Measurements from ENCODE around the gene POU2AF1. TPM values are rescaled to one million over a fixed set of nuclear protein-coding genes. Genes with fewer than 3 reads are reported as not detected.

POU2AF1 gene
- total RNA-seq, 1 experiment from 2014 or later = 0.22 TPM

GRCh38 chr11:111388420-111388819 is 9.3 kb upstream of the POU2AF1 start:
- H3K36me3 Mint-ChIP-seq = no peaks in the 10 kb centered on the region
- DNase-seq (ENCODE audit: low spot score) (no peak), ATAC-seq (no peak)
- no peaks in the 10 kb centered on the region for H3K27me3 Mint-ChIP-seq (ENCODE audit: low read depth)
- H3K4me1 Mint-ChIP-seq = no peaks in the 10 kb centered on the region
- no peak overlapping the region for H3K27ac Mint-ChIP-seq
- no peaks in the 10 kb centered on the region for H3K9me3 Mint-ChIP-seq
- TF ChIP-seq, protein P1, sequence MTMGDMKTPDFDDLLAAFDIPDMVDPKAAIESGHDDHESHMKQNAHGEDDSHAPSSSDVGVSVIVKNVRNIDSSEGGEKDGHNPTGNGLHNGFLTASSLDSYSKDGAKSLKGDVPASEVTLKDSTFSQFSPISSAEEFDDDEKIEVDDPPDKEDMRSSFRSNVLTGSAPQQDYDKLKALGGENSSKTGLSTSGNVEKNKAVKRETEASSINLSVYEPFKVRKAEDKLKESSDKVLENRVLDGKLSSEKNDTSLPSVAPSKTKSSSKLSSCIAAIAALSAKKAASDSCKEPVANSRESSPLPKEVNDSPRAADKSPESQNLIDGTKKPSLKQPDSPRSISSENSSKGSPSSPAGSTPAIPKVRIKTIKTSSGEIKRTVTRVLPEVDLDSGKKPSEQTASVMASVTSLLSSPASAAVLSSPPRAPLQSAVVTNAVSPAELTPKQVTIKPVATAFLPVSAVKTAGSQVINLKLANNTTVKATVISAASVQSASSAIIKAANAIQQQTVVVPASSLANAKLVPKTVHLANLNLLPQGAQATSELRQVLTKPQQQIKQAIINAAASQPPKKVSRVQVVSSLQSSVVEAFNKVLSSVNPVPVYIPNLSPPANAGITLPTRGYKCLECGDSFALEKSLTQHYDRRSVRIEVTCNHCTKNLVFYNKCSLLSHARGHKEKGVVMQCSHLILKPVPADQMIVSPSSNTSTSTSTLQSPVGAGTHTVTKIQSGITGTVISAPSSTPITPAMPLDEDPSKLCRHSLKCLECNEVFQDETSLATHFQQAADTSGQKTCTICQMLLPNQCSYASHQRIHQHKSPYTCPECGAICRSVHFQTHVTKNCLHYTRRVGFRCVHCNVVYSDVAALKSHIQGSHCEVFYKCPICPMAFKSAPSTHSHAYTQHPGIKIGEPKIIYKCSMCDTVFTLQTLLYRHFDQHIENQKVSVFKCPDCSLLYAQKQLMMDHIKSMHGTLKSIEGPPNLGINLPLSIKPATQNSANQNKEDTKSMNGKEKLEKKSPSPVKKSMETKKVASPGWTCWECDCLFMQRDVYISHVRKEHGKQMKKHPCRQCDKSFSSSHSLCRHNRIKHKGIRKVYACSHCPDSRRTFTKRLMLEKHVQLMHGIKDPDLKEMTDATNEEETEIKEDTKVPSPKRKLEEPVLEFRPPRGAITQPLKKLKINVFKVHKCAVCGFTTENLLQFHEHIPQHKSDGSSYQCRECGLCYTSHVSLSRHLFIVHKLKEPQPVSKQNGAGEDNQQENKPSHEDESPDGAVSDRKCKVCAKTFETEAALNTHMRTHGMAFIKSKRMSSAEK (CRISPR knock-in tag; IDR thresholded peaks at IDR 0.05; ENCODE audit: borderline replicate concordance) = no peak
- TF ChIP-seq ERG (CRISPR knock-in tag; IDR thresholded peaks at IDR 0.05) (no peak), MYBL2 (CRISPR knock-in tag; IDR thresholded peaks at IDR 0.05) (no peak)
- no peak overlapping the region for H3K4me3 Mint-ChIP-seq
- ChIA-PET POLR2A (no interaction called here), CTCF (no interaction called here)

- DNase-seq (ENCODE audit: low spot score) = no peak
- ChIA-PET POLR2A (no interaction called here), CTCF (no interaction called here)
- Mint-ChIP-seq H3K4me1 (no peaks in the 10 kb centered on the region), H3K27ac (no peak overlapping the region), H3K9me3 (no peaks in the 10 kb centered on the region), H3K4me3 (no peak overlapping the region), H3K36me3 (no peaks in the 10 kb centered on the region), H3K27me3 (ENCODE audit: low read depth) (no peaks in the 10 kb centered on the region)
- TF ChIP-seq SP1 (CRISPR knock-in tag; conservative IDR thresholded peaks at IDR 0.05) (no peak), E2F1 (CRISPR knock-in tag; IDR thresholded peaks at IDR 0.05) (no peak), GTF2I (CRISPR knock-in tag; conservative IDR thresholded peaks at IDR 0.05) (no peak), FOXJ3 (CRISPR knock-in tag; IDR thresholded peaks at IDR 0.05; ENCODE audit: borderline replicate concordance) (no peak), ZNF232 (CRISPR knock-in tag; IDR thresholded peaks at IDR 0.05) (no peak), KAT7 (CRISPR knock-in tag; IDR thresholded peaks at IDR 0.05; ENCODE audit: borderline replicate concordance) (no peak), JUN (CRISPR knock-in tag; IDR thresholded peaks at IDR 0.05) (no peak), EMX1 (CRISPR knock-in tag; IDR thresholded peaks at IDR 0.05) (no peak), JAZF1 (CRISPR knock-in tag; IDR thresholded peaks at IDR 0.05) (no peak), NR3C1 (CRISPR knock-in tag; conservative IDR thresholded peaks at IDR 0.05; ENCODE audit: low read depth) (no peak), ZNF671 (CRISPR knock-in tag; IDR thresholded peaks at IDR 0.05) (no peak)
- ATAC-seq = no peak
These were observed 8.3 kb upstream of the POU2AF1 start for GRCh38 chr11:111387363-111387762.

- ATAC-seq (no peak), DNase-seq (ENCODE audit: low spot score) (no peak)
- Mint-ChIP-seq H3K27ac (no peak overlapping the region), H3K9me3 (no peaks in the 10 kb centered on the region), H3K4me1 (no peaks in the 10 kb centered on the region), H3K27me3 (ENCODE audit: low read depth) (no peaks in the 10 kb centered on the region), H3K4me3 (no peak overlapping the region), H3K36me3 (no peaks in the 10 kb centered on the region)
- ChIA-PET CTCF (no interaction called here), POLR2A (no interaction called here)
- TF ChIP-seq ZNF138 (CRISPR knock-in tag; conservative IDR thresholded peaks at IDR 0.05) = no peak
- TF ChIP-seq, protein P2, sequence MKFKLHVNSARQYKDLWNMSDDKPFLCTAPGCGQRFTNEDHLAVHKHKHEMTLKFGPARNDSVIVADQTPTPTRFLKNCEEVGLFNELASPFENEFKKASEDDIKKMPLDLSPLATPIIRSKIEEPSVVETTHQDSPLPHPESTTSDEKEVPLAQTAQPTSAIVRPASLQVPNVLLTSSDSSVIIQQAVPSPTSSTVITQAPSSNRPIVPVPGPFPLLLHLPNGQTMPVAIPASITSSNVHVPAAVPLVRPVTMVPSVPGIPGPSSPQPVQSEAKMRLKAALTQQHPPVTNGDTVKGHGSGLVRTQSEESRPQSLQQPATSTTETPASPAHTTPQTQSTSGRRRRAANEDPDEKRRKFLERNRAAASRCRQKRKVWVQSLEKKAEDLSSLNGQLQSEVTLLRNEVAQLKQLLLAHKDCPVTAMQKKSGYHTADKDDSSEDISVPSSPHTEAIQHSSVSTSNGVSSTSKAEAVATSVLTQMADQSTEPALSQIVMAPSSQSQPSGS (CRISPR knock-in tag; IDR thresholded peaks at IDR 0.05; ENCODE audit: borderline replicate concordance, low read depth) = no peak
- no peak for TF ChIP-seq FOXK1 (CRISPR knock-in tag; IDR thresholded peaks at IDR 0.05)
- no peak for TF ChIP-seq JAZF1 (CRISPR knock-in tag; IDR thresholded peaks at IDR 0.05)
- TF ChIP-seq EMX1 (CRISPR knock-in tag; IDR thresholded peaks at IDR 0.05) = no peak
- no peak for TF ChIP-seq TEAD1 (CRISPR knock-in tag; IDR thresholded peaks at IDR 0.05)
- no peak for TF ChIP-seq ZBTB21 (CRISPR knock-in tag; IDR thresholded peaks at IDR 0.05; ENCODE audit: borderline replicate concordance)
- TF ChIP-seq, protein P3, sequence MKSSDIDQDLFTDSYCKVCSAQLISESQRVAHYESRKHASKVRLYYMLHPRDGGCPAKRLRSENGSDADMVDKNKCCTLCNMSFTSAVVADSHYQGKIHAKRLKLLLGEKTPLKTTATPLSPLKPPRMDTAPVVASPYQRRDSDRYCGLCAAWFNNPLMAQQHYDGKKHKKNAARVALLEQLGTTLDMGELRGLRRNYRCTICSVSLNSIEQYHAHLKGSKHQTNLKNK (CRISPR knock-in tag; IDR thresholded peaks at IDR 0.05) = no peak
- TF ChIP-seq, protein P4, sequence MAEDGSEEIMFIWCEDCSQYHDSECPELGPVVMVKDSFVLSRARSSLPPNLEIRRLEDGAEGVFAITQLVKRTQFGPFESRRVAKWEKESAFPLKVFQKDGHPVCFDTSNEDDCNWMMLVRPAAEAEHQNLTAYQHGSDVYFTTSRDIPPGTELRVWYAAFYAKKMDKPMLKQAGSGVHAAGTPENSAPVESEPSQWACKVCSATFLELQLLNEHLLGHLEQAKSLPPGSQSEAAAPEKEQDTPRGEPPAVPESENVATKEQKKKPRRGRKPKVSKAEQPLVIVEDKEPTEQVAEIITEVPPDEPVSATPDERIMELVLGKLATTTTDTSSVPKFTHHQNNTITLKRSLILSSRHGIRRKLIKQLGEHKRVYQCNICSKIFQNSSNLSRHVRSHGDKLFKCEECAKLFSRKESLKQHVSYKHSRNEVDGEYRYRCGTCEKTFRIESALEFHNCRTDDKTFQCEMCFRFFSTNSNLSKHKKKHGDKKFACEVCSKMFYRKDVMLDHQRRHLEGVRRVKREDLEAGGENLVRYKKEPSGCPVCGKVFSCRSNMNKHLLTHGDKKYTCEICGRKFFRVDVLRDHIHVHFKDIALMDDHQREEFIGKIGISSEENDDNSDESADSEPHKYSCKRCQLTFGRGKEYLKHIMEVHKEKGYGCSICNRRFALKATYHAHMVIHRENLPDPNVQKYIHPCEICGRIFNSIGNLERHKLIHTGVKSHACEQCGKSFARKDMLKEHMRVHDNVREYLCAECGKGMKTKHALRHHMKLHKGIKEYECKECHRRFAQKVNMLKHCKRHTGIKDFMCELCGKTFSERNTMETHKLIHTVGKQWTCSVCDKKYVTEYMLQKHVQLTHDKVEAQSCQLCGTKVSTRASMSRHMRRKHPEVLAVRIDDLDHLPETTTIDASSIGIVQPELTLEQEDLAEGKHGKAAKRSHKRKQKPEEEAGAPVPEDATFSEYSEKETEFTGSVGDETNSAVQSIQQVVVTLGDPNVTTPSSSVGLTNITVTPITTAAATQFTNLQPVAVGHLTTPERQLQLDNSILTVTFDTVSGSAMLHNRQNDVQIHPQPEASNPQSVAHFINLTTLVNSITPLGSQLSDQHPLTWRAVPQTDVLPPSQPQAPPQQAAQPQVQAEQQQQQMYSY (CRISPR knock-in tag; IDR thresholded peaks at IDR 0.05) = no peak
These were observed 7.6 kb upstream of the POU2AF1 start for GRCh38 chr11:111386611-111387150.
